Measurements from ENCODE around the gene SHPK.
A peak's percentile ranks its signal among the peaks of the same experiment; 100 is the strongest.

SHPK gene

DNA sequence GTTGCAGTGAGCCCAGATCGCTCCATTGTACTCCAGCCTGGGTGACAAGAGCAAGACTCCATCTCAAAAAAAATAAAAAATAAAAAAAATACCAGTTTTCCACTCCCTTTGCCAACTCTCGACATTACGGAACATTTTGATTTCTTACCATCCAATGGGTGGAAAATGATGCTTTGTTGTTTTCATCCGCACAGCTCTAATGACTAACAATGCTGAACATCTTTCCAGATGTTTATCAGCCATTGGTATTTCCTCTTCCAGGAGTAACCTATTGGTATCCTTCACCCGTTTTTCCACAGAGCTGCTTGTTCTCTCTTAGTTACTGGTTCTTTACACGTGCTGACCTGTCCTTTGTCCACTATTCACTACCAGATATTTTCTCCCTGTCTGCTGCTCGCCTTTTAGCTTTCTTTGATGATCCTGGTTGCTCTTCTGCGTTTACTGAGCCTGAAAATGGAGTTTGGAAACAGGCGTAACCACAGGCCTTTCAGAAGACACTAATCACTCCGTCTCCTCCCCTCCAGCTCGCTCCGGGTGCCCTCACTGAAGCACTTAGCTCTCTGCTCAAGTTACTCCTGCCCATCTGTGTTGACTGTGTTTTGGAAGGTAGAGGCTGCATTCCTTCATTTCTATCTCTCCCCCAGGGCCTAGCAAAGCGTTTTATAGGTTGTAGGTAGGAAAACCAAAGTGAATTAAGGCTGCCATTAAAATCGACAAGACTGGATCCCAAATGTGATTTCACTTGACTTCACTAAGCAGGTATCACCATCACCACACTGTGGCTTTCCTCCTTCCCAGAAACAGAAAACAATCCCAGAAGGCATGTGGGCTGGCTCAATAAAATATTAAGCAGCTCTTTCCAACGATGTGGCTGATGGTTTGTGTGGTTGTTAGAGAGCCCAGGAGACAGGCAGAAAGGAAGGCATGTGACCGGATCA lies 8.9 kb downstream of the SHPK start:
- no peak for DNase-seq

DNA sequence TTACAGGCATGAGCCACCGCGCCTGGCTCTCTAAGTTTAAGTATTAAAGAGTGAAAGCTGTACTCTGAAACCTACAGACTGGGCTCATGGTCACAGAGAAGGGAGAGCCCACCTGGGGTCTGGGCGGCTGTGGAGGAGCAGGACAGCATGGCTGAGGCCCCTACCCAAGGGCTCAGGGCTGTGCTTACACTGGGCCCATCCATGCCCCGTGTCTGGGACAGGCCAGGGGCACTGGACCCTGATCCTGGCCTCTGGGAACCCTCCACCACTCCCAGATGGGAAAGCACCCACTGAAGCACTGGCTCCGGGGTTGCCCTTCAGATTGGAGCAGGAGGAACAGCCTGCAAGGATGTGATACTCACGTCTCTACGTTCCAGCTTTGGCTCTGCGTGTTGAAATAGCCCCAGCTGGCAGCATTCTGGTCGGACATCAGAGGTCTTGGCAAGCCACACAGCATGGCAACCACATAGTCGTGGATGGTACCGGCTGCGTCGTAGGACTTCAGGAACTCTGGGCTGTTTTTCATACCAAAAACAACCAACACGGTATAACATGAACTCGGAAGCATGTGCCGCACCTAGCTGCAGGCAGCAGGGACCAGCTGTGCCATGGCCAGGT lies 13.0 kb downstream of the SHPK start:
- no peak for DNase-seq

DNA sequence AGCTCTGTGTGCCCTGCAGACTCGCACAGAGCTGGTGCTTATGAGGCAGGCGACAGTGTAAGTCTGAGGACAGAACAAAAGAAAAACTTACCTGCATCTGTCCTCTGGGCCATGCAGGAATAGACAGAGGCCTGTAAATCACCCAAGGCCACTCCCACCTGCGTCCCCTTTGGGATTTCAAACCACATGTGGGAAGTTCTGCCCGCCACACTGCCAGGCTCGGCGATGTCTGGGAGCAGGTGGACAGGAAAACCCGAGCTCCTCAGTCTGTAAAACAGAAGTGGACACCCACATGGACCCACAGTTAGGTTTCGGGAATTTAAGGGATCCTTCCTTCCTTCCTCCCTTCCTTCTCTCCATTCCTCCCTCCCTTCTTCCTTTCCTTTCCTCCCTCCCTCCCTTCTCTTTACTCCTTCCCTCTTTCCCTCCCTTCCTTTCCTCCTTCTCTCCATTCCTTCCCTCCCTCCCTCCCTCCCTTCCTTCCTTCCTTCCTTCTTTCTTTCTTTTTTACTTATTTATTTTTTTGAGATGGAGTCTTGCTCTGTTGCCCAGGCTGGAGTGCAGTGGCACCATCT lies 14.8 kb downstream of the SHPK start:
- no peak for DNase-seq

DNA sequence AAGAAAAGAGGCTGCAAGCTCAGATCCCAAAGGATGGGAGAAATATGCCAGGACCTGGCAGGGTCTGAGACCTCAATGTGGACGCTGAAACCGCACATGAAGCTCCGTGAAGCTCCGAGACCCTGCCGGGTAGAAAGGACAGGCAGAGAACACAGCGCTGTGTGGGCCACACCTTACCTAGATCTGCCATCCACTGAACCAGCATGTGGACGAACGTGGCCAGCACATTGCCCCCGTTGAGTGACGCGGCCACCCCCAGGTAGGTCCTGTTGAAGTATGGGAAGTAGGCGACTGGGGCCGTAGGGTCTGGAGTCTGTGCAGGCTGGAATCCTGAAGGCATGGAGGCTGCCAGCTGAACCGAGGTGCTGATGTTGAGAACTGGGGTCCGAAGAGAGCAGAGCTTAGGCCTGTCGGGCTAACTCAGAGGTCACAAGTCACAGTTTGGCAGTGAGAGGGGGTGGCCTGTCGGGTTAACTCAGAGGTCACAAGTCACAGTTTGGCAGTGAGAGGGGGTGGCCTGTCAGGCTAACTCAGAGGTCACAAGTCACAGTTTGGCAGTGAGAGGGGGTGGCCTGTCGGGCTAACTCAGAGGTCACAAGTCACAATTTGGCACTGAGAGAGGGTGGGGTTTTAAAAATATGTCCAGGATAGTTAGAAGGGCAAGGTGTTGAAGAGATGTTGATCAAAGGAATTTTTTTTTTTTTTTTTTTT lies 20.7 kb downstream of the SHPK start:
- DNase-seq = no peak

DNA sequence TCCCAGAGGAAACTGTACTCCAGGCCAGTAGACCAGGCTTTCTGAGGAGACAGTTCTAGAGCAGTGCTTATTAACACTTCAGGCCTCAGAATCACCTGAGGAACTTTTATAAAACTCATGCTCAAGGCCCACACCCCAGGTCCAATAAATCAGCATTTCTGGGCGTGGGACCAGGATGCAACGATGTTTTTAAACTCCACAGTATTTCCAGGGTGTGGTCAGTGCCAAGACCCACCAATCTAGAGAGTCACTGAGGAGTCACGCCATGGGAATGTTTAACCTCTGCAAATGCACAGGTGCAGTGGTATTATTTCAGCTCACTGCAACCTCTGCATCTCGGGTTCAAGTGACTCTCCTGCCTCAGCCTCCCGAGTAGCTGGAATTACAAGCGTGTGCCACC lies 22.9 kb downstream of the SHPK start:
- no peak for DNase-seq

DNA sequence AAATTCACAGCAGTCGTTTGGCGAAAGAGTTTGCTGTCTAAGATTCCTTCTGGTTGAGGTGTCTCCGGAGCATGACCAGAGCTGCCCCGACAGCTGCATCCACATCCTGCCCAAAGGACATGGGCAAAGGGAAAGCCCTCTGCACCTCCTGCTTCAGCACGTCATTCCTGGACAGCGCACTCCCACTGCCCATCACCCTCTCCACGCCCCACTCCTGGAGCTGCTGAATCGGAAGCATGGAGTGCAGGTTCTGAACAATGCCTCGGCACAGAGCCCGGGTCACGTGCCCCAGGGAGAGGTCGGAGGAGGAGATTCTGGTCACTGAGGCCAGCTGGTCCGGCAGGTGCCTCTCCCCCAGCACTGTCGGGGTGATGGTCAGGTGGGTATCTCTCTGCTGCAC lies 25.5 kb downstream of the SHPK start:
- no peak for DNase-seq

DNA sequence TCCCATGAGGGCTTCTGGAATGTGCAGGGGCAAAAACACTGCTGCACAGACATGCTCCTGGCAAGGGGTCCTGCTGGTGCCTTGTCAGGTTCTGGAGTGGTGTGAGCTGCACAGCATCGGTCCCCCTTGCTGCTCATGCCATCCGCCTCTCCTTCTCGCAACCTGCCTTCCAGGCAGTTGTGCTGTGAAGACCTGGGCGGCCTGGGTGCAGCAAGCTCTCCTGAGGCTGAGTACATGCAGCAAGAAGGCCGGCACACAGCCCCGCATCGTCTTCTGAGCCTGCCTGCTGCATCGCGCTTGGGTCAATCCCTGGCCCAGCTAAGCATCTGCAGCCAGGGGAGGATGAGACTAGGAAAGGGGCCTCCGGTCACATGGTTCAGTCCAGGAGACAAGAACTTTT lies 26.4 kb downstream of the SHPK start:
- no peak for DNase-seq

DNA sequence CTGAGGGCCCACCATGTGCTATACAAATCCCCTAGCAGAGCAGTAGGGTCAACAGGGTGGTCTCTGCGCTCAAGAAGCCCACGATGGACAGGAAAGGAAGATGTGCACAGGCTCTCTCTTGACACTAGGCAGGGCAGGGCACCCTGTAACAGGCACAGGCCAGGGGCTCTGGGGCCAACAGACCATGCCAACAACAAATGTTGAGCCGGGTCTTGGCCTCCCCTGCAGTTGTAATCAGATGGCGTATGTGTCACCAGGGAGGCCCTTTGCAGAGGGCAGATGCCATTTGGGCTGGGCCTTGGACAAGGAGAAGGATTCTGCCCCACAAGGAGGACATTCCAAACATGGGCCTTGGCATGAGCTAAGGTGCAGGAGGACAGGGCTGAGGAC lies 32.2 kb downstream of the SHPK start:
- no peak for DNase-seq

DNA sequence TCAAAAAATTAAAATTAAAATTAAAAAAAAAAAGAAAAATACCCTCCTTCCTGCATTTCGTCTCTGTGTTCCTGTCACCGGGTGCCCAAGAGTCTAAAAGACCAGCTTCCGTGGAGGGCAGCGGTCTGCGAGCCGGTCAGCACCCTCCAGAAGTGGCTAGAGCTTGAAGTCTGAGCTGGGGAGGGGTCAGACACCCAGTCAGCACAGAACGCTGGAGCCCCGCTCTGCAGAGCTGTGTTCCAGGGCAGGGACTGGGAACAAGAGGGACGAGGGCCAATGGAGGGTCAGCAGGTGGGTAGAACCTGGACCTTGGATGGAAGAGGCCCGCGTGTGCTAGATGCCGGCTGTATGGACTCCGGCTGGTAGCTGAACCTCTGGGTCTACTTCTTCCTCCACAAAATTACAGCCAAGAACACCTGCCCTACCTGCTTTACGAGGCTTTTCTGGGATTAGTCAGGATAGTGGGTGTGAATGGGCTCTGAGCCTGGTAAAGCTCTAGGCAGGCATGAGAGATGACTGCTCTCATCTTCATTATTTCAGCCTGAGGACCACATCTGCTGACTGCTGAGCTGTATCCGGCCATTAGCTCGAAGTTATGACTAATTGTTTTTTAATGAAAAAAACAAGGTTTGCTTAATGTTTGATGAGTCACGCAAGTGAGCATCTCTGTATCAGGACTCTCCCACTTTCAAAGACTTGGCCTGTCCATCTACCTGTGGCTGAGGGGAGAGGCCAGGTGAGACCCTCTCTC lies 32.8 kb downstream of the SHPK start:
- DNase-seq = peak; percentile 71

DNA sequence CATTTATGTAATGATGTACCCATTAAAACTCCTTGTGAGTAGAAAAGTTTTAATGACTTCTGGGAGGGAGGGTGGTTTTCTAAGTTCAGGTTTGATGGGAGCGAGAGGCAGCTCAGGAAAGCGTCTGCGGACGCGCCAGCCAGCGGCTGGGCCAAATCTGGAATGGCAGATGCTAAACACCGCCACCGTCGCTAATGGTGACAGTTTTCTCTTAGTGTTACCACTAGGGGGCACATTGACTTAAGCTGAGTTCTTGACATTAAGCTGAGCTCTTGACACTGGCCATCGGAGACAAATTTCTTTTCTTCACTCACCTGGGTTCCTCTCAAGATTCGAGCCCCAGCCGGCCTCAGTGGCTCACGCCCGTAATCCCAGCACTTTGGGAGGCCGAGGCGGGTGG lies 33.6 kb downstream of the SHPK start:
- DNase-seq = no peak

DNA sequence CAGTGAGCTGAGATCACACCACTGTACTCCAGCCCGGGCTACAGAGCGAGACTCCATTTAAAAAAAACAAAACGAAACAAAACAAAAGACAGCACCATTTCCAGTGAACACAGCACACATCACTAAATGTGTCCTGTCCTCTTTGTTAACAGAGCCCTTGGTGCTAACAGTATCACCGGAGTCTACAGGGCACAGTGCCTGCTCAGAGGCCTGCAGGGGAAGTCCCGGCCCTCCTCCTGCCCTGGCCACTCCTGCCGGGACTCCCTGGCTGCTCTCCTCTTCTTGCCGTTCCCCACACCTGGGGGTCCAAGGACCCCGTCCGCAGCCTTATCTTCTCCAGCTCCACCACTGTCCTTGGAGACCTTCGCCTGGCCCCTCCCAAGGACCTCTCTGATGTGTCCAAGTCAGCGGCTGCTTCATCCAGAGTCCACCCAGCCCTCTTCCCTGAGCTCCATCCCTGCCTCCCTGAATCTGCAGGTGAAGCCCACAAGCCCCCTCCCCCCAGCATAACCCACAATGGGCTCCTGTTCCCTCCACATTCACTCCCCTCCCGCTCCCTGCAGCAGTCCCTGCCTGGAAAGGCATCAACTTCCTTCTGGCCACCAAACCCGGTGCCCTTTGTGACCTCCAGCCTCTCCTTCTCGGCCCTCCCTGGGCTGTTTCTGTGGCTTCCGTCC lies 35.4 kb downstream of the SHPK start:
- DNase-seq = no peak

DNA sequence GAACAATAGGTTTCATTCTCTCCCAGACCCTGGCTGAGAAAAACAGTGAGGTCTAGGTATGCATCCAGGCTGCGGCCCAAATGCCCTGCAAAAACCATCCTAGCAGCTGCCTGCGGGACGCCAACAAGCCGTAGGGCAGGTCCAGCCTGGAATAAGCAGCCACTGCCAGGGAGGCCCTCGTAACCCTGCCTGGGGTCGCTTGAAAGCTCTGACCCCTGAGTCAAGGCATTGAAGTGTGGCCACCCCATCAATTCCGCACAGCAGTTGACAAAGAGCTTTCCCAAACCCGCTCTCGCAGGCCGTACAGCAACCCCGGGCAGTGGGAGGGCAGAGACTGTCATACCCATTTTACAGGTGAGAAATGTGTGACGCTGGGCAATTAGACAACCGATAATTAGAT lies 38.0 kb downstream of the SHPK start:
- no peak for DNase-seq

DNA sequence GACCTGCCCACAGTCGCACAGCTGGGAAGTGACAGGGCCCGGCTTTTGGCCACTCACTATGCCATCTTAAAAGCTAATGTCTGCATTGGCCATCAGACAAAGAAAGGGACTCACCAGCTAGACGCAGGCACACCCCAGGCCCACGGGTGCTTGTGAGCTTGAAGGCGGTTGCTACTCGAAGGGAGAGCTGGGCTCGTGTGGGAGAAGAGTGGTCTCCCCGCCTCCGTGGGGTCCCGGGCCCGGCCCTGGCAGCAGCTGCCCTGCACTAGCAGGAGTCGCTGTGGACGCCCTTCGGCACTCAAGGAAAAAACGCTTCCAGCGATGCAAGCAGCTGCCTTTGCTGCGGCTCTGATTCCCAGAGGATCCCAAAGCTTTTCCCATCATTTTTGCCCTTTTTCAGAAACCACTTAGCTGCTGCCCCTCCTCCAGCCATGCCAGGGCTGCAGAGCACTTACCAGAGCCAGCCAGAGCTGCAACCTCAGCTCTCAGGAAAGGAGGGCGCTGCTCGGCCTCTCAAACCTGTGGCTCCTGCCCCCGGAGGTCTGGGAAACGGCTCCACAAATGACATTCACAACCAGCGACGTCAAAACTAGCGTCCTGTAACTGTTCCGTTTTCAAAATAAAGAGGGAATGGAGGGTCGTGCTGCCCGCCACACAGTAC lies 39.1 kb downstream of the SHPK start:
- no peak for DNase-seq

DNA sequence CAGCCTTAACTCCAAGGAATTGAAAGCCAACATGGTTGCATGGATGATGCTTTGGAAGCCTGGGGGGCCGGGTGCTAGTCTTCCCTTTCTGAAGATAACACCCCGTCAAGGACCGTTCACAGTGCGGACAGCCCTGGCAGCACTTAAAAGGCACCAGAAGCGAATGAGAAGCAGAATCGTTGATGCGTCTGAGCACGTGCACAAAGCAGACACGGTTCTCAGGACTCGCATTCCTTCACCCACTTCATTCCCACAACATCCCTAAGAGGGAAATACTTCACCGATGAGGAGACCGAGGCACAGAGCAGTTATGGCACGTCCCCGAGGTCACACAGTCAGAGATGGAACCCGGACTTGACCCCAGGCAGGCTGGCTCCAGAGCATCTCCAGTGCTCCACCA lies 41.1 kb downstream of the SHPK start:
- no peak for DNase-seq

DNA sequence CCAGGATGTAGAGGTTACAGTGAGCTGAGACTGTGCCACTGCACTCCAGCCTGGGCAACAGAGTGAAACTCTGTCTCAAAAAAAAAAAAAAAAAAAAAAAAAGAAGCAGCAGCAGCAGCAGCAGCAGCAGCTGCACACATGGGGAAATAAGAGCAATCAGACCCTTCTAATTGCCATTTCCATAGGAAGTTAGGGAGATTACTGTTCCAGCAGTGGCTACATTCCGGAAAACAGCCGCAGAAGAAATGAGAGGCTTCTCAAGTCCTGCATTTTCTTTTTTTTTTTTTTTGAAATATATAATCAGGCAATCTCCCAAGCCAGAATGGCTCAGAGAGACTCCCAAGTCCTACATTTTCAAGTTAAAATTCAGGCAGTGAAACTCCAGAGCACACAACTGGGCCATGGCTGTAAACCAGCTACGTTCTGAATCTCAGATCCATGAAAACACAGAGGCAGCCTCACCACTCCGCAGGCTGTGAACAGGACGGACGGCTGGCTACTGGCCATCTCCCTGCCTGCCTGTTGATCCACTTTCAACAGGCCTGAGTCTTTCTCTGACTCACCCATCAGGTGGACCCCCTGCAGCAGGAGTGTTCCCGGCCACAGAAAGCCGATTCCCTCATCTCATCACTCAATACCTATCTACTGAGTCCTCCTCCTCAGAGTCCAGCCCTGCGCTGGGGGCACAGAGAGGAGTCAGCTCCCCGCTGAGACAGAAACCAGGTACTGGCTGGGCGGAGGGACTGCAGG lies 41.8 kb downstream of the SHPK start:
- DNase-seq = no peak

DNA sequence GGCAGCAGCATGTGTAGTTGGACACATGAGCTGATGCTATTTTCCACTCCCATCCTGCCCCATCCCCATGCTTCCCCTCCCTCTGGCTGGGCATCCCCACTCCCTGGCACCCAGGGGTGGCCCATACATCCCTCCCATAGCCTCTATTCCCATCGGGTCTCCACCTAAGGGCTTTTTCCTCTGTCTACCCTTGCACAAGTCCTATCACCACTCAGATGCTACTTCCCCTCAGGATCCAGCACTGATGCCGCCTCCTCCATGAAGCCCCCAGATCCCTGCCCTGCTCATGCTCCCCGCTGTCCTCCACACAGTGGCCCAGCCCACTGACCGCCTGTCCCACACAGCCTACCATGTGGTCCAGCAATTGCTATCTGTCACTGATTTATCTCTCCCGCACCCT lies 42.7 kb downstream of the SHPK start:
- DNase-seq = no peak

DNA sequence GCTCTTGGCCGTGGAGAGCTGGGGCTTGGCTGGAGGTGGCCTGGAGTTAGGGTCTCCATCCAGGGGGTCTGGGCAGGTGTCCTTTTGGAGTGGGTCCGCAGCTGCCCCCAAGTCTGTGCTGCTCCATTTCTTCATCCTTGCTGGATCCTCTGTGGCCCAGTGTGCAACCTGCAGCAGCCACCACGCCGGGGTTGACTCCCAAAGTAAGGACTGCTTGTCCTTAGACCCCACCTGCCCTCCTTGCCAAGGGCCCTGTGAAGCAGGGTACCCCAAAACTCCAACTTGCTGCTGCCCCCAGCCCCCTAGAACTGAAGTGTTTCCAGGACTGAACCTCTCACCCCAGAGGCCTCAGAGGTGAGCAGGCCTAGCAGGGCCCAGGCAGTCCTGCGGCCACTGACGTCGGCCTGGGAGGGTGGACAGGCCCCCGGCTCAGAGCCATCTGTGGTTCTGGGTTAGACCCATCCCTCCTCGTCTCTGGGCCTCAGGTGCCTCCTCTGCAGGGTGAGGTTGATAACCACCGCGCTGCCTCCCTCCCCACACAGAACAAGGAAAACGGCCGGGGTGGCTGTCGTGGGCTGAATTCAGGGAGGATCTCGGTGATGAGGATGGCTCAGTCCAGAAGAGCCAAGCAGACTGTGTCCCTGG lies 43.7 kb downstream of the SHPK start:
- no peak for DNase-seq

DNA sequence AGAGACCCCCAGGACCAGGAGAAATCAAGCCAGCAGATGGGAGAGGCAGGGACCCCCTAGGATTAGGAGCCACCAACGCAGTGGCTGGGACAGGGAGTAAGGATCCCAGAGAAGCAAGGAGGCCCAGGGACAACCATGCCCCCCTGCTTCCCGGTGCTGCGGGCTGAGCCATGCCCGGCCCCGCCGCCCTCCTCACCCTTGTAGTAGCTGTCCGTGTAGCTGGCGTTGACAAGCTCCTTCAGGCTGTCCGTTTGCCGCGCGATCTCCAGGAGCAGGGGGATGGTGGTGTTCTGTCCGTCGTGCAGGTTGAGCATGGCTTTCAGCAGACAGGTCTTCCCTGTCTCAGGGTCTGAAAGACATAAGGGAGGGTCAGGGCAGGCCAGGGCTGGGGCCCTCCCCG lies 45.3 kb downstream of the SHPK start:
- DNase-seq = no peak

DNA sequence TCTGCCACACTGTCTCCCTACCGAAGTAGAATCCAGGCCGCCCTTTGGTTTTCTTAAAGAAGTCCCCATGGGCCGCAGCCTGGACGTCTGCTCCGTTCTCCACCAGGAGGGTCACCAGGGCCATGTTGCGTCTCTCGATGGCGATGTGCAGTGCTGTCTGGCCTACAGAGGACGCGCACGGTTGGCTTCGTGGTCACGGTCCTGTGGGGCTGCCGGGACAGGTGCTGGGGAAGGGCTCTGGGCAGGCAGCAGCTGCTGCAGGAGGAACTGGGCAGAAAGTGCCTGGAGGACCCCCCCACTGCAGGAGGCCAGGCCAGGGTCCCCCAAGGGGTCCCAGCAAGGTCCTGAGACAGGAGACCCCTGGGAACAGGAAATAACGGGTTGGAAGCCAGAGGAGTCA lies 45.8 kb downstream of the SHPK start:
- no peak for DNase-seq

DNA sequence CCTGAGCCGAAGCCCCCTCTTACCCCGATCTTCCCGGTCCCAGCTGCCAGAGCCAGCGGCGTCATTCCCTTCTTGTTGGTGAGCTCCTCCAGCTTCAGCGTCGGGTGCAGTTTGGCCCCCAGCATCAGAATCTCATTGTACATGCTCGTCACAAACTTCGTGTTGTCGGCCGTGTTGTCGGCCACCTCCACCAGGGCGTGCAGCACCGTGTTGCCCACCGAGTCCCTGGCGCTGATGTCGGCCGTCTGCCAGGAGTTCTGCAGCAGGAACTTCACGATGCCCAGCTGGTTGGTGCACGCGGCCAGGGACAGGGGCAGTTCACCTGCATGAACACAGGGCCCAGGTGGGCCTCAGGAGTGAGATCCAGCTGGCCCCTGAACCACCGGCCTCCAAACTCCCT lies 46.3 kb downstream of the SHPK start:
- no peak for DNase-seq

Data from kidney glomerular epithelial cell (primary cell).